Measurements from ENCODE around the gene CNTNAP5.

The CNTNAP5 gene

DNA sequence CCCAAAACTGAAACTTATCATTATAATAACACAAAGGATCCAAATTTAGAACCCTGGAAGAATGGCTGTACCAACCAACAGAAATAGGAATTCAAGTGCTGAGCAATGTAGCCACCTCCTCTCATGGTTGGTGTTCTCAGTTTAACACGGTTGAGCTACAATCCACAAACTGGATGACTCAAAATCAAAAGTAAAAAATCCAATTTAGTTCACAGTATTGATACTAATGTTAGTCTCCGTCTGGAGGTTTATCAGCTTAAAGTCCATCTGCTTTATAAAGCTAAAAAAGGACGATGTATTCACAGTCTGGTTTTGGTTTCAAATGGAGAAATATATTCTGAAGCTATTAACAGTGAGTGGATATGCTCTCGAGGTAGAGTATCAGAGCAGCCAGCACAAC is 40.5 kb downstream of the CNTNAP5 start:
- no peak for DNase-seq

DNA sequence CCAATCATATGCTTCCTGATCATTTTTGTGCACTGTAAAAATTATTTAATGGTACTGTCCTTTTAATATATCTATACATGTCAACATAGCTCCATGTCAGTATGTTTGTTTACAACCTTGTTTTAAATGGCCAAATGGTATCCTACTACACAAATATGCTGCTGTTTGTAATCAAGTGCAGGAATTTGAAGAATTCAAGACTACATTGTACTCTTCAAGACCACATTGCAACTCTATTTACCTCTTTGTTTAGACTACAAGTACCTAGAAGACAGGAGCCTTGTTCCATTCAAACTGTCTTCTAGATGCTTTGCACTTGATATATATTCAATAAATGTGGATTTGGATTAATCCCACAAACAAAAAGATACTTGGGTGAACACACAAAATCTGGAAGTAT is 41.7 kb downstream of the CNTNAP5 start:
- no peak for DNase-seq

DNA sequence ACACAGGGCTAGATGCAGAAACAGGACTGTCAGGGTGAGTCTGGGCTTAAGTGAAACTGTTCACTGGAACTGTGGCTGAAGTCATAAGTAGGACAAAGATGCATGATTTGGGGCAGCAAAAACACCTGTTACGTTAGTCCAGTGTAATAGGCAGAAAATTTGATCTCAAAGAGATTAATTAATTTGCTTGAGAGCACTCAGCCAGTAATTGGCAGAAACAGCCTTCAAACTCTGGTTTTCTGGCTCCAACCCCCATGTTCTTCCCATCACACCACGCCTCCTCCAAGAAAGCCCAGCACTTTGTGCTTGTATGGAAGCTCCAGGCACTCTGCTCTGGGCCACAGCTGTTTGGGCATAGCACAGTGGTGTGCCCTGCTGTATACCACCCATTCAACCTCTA is 54.0 kb downstream of the CNTNAP5 start:
- DNase-seq = no peak

- no peak for DNase-seq
These were observed 55.4 kb downstream of the CNTNAP5 start for GRCh38 chr2:124080281-124081153.

GRCh38 chr2:124081154-124081716 is 56.1 kb downstream of the CNTNAP5 start:
- DNase-seq = no peak

- DNase-seq = no peak
These were observed 63.5 kb downstream of the CNTNAP5 start for GRCh38 chr2:124088616-124089015.

- DNase-seq = no peak
These were observed 66.6 kb downstream of the CNTNAP5 start for GRCh38 chr2:124091721-124092120.

DNA sequence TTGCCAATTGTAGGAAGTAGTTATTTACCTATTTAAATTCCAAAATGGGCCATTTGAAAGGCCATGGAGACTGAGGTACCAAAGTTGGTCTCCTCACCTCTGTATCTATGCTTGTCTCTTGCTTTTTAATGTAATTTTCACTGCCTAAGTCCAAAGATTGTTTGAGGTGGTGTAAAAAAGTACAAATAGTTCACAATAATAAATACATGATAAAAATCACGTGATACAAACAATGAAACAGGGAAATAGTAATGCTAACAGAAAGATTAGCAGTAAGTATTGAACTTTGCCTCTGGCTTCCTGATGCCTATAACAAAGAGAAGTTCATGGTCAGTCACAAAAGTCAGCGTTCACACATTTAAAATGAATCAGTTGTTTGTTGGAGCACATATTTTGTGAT is 67.6 kb downstream of the CNTNAP5 start:
- DNase-seq = no peak

DNA sequence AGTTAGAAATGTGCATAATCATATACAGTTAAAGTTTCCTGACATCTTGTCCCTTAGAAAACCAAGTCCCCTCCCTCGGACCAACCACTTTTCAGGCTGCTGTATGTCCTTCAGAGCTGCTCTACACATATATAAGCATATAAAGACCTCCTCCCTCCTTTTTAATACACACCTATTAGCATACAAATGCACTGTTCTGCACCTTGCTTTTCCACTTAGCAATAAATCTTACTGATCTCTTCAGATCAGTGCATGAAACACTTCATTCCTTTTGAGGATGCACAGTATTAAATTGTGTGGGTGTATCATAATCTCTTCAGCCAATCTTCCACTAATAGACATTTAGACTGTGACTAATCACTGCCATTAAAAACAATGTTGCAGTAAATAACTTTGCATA is 79.8 kb downstream of the CNTNAP5 start:
- no peak for DNase-seq

- no peak for DNase-seq
These were observed 87.1 kb downstream of the CNTNAP5 start for GRCh38 chr2:124112206-124112605.

DNA sequence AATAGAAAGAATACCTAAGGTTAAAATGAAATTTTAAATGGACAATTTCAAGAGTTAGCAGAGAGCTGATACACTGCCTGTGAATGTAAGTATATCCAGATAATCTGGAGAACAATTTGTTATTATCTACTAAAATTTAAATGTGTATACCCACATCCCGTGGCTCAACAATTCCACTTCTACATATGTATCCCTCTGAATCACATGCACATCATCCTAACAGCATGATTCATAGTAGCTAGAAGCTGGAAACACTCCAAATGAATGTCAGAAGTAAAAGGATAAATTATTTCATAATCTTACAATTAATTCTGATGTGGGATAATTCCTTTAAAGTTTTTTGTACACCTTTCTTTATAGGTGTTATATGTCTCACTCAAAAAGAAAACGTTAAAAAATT is 87.9 kb downstream of the CNTNAP5 start:
- no peak for DNase-seq

- DNase-seq = no peak
These were observed 95.2 kb downstream of the CNTNAP5 start for GRCh38 chr2:124120246-124120645.

- DNase-seq = no peak
These were observed 96.0 kb downstream of the CNTNAP5 start for GRCh38 chr2:124121106-124121505.

DNA sequence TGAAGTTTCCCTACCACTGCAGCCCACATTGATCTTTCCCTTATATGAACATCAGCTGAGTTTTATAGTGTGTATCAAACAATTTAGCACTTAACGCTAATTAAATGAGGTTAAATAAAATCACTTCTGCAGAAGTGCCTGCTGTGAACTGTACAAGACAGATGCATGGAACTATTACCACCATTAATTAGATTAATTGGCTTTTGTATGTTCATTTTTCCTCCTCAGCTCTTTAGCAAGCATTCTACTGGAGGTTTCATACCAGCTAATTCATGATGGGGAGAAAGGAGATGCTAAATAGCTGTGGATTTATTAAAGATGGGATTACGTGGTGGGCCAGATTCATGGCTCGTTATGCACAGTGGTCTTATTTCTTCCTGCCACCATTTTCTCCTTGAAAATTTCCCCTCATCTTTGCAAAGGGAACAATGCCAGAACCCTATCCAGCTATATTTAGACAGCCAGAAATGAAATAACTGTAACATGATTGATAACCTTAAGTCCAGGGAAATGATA is 96.7 kb downstream of the CNTNAP5 start:
- no peak for DNase-seq

GRCh38 chr2:124122340-124122739 is 97.3 kb downstream of the CNTNAP5 start:
- DNase-seq = no peak

GRCh38 chr2:124131276-124131675 is 106.2 kb downstream of the CNTNAP5 start:
- no peak for DNase-seq

GRCh38 chr2:124136110-124136509 is 111.0 kb downstream of the CNTNAP5 start:
- DNase-seq = no peak

GRCh38 chr2:124138076-124138475 is 113.0 kb downstream of the CNTNAP5 start:
- no peak for DNase-seq

DNA sequence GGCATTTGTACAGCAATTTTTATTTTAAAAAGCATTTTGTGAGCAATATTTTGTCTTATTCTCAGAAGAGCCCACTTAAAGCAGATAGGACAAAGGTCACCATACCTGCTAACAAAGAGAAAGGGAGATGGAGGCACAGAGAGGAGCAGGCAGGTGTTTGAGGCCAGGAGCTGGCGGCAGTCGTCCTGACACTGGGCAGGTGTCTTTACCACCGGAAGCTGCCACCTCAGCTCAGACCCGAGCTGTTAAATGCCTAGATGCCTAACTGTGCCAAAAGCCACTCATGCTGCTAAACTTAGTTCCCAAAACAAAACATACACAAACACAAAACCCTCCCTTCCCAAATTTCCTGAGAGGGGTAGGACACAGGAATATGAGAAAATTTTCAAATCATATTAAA is 120.9 kb downstream of the CNTNAP5 start:
- no peak for DNase-seq

GRCh38 chr2:124147552-124147951 is 122.5 kb downstream of the CNTNAP5 start:
- no peak for DNase-seq

DNA sequence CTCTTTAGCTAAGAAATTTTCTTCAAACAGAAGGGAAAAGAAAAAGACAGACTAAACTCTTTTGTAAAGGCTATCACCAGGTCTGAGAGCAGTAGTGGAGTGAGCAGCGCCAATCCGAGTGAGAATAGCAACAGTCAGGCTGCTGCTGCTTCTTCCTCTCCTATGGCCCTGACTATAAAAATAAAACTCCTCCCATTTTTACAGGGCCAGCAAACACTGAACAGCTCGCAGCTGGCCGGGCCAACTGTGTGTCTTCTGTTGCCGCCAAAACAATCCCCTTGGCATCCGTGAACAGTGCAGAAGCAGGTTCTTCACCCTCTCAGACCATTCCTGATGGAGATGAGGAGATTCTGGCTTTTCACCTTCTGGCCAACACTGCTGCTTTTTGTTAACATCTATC is 124.5 kb downstream of the CNTNAP5 start:
- no peak for DNase-seq

DNA sequence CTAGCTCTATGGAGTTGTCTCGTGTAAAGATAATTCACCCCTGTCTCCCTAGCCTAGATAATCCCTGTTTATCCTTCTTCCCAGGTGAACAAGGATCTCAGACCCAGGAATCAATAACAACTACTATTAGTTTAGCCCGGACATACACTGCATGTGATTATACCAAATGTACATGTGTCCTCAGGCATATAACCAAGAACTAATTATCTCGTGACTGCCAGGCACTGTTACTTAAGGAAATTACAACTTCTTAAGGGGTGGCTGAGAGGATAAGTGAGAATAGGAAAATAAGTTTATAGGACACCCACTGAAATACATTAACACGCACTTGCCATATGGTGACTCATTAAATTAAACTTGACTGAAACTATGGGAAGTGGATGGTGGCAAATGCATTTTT is 126.6 kb downstream of the CNTNAP5 start:
- no peak for DNase-seq

DNA sequence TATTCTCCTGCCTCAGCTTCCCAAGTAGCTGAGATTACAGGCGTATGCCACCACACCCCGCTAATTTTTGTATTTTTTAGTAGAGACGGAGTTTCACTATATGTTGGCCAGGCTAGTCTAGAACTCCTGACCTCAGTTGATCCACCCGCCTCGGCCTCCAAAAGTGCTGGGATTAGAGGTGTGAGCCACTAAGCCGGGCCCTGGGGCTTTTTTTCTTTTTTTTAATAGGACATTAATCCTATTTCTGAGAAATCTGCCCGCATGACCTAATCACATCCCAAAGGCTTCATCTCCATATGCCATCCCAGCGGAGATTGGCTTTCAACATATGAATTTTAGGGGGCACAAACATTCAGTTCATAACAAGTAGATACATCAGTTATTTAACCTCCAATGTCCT is 128.6 kb downstream of the CNTNAP5 start:
- no peak for DNase-seq

DNA sequence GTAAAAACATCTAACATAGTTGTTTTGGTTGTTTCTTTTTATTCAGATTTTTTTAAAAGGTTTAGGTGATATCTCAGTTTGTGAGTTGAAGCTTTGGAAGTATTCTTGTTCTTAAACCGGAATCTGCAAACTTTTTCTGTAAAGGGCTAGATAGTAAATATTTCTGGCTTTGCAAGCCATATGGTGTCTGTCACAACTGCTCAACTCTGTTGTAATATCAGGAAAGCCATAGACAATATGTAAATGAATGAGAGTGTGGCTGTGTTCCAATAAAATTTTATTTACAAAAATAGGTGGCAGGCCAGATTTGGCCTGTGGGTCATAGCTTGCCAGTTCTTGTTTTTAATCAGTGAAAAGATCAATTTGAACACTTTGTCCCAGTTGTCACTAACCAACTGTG is 134.1 kb downstream of the CNTNAP5 start:
- DNase-seq = no peak

DNA sequence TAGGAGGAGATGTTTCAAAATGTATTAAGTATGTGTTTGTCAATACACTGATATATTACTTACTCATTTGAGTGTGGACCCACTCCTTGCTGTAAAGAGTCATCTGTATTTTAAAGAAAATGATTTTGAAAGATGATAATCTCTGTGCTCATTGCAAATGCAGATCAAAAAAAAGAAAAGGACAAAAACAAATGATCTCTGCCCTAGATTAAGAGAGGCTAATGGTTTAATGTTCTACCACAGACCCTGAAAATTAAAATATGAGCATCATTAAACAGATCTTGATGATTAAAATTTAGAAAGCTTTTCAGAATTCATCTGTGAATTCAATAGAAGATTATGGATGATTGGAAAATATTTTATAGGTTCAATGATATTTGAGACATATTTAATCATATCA is 136.5 kb downstream of the CNTNAP5 start:
- DNase-seq = no peak
